SK-N-SH treated with all-trans-retinoic acid at 6 μM for 48 hours (cell line): ENCODE data around the gene PDE1A.
A peak's percentile ranks its signal among the peaks of the same experiment; 100 is the strongest.

Source experiments
- ATAC-seq: fragments of 200-7000 bp; cut with Tn5 transposase; 3 replicates; pipeline ENCODE4 v1.9.1; 2020; ENCODE audit warnings: mild to moderate bottlenecking, moderate library complexity
- ARNTL ChIP-seq: fragments of 450-650 bp; formaldehyde crosslinking; IDR thresholded peaks from 2 replicates; pipeline ENCODE4 v1.5.0; 2020; ENCODE audit warnings: low read depth, mild to moderate bottlenecking, moderate library complexity, borderline replicate concordance
- BACH2 ChIP-seq: fragments of 250-450 bp; sonication (Bioruptor Pico); IDR thresholded peaks from 2 replicates; pipeline ENCODE4 v1.9.0; 2021; ENCODE audit warnings: mild to moderate bottlenecking, borderline replicate concordance
- CSRNP3 ChIP-seq: fragments of 250-450 bp; sonication (Bioruptor Pico); IDR thresholded peaks from 2 replicates; pipeline ENCODE4 v1.5.1; 2021; ENCODE audit warnings: mild to moderate bottlenecking, moderate library complexity
- ESRRG ChIP-seq: fragments of 250-450 bp; sonication (Bioruptor Pico); IDR thresholded peaks from 2 replicates; pipeline ENCODE4 v1.6.1; 2021; ENCODE audit warnings: mild to moderate bottlenecking
- OSR1 ChIP-seq: fragments of 250-450 bp; sonication (Bioruptor Pico); IDR thresholded peaks from 2 replicates; pipeline ENCODE4 v1.8.0; 2022; ENCODE audit warnings: moderate library complexity, mild to moderate bottlenecking, inconsistent platforms
- POU6F1 ChIP-seq: fragments of 250-450 bp; sonication (Bioruptor Pico); IDR thresholded peaks from 2 replicates; pipeline ENCODE4 v1.8.0; 2021; ENCODE audit warnings: low read depth, mild to moderate bottlenecking, moderate library complexity, borderline replicate concordance
- PPARA ChIP-seq: fragments of 250-450 bp; sonication (Bioruptor Pico); IDR thresholded peaks from 2 replicates; pipeline ENCODE4 v1.5.0; 2020; ENCODE audit warnings: mild to moderate bottlenecking, borderline replicate concordance
- RARB ChIP-seq: fragments of 250-450 bp; sonication (Bioruptor Pico); IDR thresholded peaks from 2 replicates; pipeline ENCODE4 v1.8.0; 2021; ENCODE audit warnings: mild to moderate bottlenecking, moderate library complexity
- TCF4 ChIP-seq: fragments of 250-450 bp; sonication (Bioruptor Pico); IDR thresholded peaks from 2 replicates; pipeline ENCODE4 v1.8.0; 2021; ENCODE audit warnings: mild to moderate bottlenecking, moderate library complexity, borderline replicate concordance
- TOX ChIP-seq: fragments of 250-450 bp; sonication (Bioruptor Pico); IDR thresholded peaks from 2 replicates; pipeline ENCODE4 v1.8.0; 2021; ENCODE audit warnings: mild to moderate bottlenecking, moderate library complexity, borderline replicate concordance
- TSHZ2 ChIP-seq: fragments of 250-450 bp; sonication (Bioruptor Pico); IDR thresholded peaks from 2 replicates; pipeline ENCODE4 v1.5.0; 2020; ENCODE audit warnings: mild to moderate bottlenecking, moderate library complexity
- ZC3H10 ChIP-seq: fragments of 250-450 bp; sonication (Bioruptor Pico); IDR thresholded peaks from 2 replicates; pipeline ENCODE4 v1.5.1; 2021; ENCODE audit warnings: mild to moderate bottlenecking, moderate library complexity
- ZFP3 ChIP-seq: fragments of 250-450 bp; sonication (Bioruptor Pico); IDR thresholded peaks from 2 replicates; pipeline ENCODE4 v1.5.0; 2020; ENCODE audit warnings: mild to moderate bottlenecking, moderate library complexity
- ZFP30 ChIP-seq: fragments of 450-650 bp; formaldehyde crosslinking; IDR thresholded peaks from 2 replicates; pipeline ENCODE4 v1.5.0; 2022; ENCODE audit warnings: mild to moderate bottlenecking, moderate library complexity
- ZNF565 ChIP-seq: fragments of 450-650 bp; formaldehyde crosslinking; conservative IDR thresholded peaks from 2 replicates; pipeline ENCODE4 v1.5.0; 2020; ENCODE audit warnings: low read depth, mild to moderate bottlenecking, moderate library complexity
- ZNF70 ChIP-seq: fragments of 450-650 bp; formaldehyde crosslinking; IDR thresholded peaks from 2 replicates; pipeline ENCODE4 v1.5.0; 2020; ENCODE audit warnings: mild to moderate bottlenecking, moderate library complexity
- ZNF8 ChIP-seq: fragments of 450-650 bp; formaldehyde crosslinking; IDR thresholded peaks from 2 replicates; pipeline ENCODE4 v1.5.0; 2020; ENCODE audit warnings: mild to moderate bottlenecking, moderate library complexity
- TF ChIP-seq, protein P1 (sequence below): fragments of 250-450 bp; sonication (Bioruptor Pico); IDR thresholded peaks from 2 replicates; pipeline ENCODE4 v1.5.1; 2020; ENCODE audit warnings: low read depth, mild to moderate bottlenecking, moderate library complexity
- TF ChIP-seq, protein P2 (sequence below): fragments of 250-450 bp; sonication (Bioruptor Pico); IDR thresholded peaks from 2 replicates; pipeline ENCODE4 v1.8.0; 2020; ENCODE audit warnings: mild to moderate bottlenecking, moderate library complexity, borderline replicate concordance

The PDE1A gene

GRCh38 chr2:182259629-182260150 lies 167.1 kb downstream of the PDE1A start:
- TF ChIP-seq ZNF8 (CRISPR knock-in tag) (no peak), POU6F1 (CRISPR knock-in tag) (no peak)
- ATAC-seq, result peak; percentile 43; the same call in 1 of the 3 replicates

GRCh38 chr2:182252534-182252933 lies 174.3 kb downstream of the PDE1A start:
- ATAC-seq, result no peak
- TF ChIP-seq, protein P1, sequence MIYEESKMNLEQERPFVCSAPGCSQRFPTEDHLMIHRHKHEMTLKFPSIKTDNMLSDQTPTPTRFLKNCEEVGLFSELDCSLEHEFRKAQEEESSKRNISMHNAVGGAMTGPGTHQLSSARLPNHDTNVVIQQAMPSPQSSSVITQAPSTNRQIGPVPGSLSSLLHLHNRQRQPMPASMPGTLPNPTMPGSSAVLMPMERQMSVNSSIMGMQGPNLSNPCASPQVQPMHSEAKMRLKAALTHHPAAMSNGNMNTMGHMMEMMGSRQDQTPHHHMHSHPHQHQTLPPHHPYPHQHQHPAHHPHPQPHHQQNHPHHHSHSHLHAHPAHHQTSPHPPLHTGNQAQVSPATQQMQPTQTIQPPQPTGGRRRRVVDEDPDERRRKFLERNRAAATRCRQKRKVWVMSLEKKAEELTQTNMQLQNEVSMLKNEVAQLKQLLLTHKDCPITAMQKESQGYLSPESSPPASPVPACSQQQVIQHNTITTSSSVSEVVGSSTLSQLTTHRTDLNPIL (CRISPR knock-in tag), result no peak
- TF ChIP-seq ZC3H10 (CRISPR knock-in tag) (no peak), TOX (CRISPR knock-in tag) (no peak), ZFP3 (no peak), TSHZ2 (CRISPR knock-in tag) (no peak), ESRRG (no peak)

DNA sequence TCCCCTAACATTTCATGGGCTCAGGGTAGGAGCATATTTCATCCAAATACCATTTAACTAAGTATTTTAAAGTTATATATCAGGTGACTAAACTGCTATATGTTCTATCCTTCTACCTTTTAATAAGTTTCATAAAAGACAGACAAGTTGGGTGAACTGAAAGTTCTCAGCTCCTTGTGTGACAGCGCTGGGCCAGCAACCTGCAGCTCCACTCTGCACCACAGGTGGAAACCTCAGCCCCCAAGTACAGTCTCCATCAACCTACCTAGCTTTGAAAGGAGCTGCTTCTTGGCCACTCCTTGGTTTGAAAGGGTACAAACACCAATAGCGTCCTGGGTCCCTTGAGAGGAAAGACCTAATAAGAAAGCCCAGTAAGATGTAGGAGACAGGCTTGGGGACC lies 177.9 kb downstream of the PDE1A start:
- no peak for ATAC-seq
- TF ChIP-seq PPARA, result no peak
- TF ChIP-seq TCF4 (CRISPR knock-in tag), result no peak
- no peak for TF ChIP-seq TOX (CRISPR knock-in tag)
- no peak for TF ChIP-seq ZNF70 (CRISPR knock-in tag)
- no peak for TF ChIP-seq ZNF565 (CRISPR knock-in tag)
- TF ChIP-seq CSRNP3 (CRISPR knock-in tag), result no peak
- no peak for TF ChIP-seq ZNF8 (CRISPR knock-in tag)
- TF ChIP-seq, all 23 proteins: peak for 0

- no peak for ATAC-seq
- no peak for TF ChIP-seq CSRNP3 (CRISPR knock-in tag)
- TF ChIP-seq OSR1 (CRISPR knock-in tag), result no peak
- no peak for TF ChIP-seq TOX (CRISPR knock-in tag)
- TF ChIP-seq RARB (CRISPR knock-in tag), result no peak
- no peak for TF ChIP-seq BACH2 (CRISPR knock-in tag)
- TF ChIP-seq ZFP30, result no peak
- no peak for TF ChIP-seq TCF4 (CRISPR knock-in tag)
- no peak for TF ChIP-seq ZNF70 (CRISPR knock-in tag)
- TF ChIP-seq ZC3H10 (CRISPR knock-in tag), result no peak
- TF ChIP-seq ESRRG, result no peak
- TF ChIP-seq PPARA, result no peak
- no peak for TF ChIP-seq ZNF8 (CRISPR knock-in tag)
Observed at GRCh38 chr2:182248362-182248761, 178.5 kb downstream of the PDE1A start.

- no peak for ATAC-seq
- TF ChIP-seq TOX (CRISPR knock-in tag) (no peak), ZC3H10 (CRISPR knock-in tag) (no peak), ZFP3 (no peak), ARNTL (CRISPR knock-in tag) (no peak), ZNF565 (CRISPR knock-in tag) (no peak), OSR1 (CRISPR knock-in tag) (no peak)
- TF ChIP-seq, protein P2, sequence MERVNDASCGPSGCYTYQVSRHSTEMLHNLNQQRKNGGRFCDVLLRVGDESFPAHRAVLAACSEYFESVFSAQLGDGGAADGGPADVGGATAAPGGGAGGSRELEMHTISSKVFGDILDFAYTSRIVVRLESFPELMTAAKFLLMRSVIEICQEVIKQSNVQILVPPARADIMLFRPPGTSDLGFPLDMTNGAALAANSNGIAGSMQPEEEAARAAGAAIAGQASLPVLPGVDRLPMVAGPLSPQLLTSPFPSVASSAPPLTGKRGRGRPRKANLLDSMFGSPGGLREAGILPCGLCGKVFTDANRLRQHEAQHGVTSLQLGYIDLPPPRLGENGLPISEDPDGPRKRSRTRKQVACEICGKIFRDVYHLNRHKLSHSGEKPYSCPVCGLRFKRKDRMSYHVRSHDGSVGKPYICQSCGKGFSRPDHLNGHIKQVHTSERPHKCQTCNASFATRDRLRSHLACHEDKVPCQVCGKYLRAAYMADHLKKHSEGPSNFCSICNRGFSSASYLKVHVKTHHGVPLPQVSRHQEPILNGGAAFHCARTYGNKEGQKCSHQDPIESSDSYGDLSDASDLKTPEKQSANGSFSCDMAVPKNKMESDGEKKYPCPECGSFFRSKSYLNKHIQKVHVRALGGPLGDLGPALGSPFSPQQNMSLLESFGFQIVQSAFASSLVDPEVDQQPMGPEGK (CRISPR knock-in tag), result no peak
- TF ChIP-seq, protein P1 (CRISPR knock-in tag), result no peak
Observed at GRCh38 chr2:182247831-182248230, 179.0 kb downstream of the PDE1A start.
